GM12874 (cell line): ENCODE data around the gene NADK.

Experiments
- TF ChIP-seq, protein P1 (sequence below): IDR thresholded peaks from 2 replicates; pipeline ENCODE4 v1.5.1; 2011; ENCODE audit warnings: low read depth, mild to moderate bottlenecking, control low read depth, low read length, moderate library complexity; ENCODE audit not compliant: insufficient read depth

The NADK gene

DNA sequence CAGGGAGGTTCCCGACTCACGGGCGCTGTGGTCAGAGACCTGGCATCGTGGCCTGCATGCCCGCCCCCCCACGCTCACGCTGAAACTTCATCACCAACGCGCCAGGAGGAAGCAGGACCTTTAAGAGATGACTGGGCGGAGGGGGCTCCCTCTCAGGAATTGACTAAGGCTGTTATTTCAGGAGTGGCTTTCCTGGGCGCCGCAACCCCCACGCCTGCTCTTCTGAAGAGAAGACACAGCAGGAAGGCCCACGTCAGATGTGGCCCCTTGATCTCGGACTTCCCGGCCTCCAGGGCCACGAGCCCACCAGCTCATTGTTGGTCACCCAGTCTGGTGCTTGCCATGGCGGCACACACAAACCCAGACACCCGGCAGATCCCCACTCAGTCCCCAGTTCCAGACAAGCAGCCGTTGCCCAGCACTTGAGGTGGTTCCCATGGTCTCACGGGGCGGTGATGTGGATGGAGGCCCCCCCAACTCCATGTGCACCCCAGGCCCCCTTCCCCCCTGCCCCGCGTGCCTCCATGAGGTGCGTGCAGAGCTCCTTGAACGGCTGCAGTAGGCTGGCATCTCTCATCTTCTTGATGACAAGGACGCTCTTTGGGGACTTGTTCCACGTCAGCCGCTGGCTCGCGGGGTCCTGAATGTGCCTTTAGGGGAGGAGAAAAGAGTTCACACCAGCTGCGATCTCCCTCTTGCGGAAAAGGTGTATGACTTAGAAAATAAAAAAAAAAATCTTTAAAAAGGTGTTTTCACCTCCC lies 21.4 kb downstream of the NADK start:
- TF ChIP-seq, protein P1, sequence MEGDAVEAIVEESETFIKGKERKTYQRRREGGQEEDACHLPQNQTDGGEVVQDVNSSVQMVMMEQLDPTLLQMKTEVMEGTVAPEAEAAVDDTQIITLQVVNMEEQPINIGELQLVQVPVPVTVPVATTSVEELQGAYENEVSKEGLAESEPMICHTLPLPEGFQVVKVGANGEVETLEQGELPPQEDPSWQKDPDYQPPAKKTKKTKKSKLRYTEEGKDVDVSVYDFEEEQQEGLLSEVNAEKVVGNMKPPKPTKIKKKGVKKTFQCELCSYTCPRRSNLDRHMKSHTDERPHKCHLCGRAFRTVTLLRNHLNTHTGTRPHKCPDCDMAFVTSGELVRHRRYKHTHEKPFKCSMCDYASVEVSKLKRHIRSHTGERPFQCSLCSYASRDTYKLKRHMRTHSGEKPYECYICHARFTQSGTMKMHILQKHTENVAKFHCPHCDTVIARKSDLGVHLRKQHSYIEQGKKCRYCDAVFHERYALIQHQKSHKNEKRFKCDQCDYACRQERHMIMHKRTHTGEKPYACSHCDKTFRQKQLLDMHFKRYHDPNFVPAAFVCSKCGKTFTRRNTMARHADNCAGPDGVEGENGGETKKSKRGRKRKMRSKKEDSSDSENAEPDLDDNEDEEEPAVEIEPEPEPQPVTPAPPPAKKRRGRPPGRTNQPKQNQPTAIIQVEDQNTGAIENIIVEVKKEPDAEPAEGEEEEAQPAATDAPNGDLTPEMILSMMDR, result no peak

DNA sequence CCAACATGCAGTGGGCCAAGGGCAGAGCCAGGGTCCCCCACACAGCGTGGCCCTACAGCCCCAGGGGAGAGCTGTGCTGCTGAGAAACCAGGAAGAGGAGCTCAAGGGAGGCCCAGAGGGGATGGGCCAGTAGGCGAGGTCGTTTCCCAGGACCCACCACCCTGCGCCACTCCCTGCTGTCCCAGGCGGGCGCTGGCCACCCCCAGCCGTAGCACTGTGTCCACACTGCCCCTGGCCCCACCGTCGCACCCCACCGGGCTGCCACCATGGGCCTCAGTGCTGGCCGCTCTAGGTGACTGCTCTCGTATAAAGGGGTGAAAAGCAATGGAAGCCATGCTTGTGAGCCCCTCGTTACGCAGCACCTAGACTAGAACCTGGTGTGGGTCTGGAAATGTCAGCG lies 22.4 kb downstream of the NADK start:
- TF ChIP-seq, protein P1, result no peak

DNA sequence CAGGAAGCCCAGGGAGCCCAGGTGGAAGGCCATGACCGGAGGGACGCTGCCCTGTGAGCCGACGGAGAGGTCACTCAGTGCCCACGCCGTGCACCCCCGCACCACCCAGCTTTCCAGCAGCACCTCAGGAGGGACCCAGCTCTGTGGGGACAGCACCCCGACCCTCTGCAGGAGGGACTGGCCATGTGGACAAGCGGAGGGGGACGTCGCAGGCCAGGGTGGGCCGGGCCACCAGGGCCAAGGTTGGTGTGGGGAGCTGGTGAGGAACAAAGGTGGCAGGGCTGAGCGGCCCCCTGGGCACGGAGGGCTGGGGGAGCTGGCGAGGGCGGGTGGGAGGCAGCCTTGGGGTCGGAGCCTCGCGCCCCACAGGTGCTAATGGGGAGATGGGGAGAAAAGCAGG lies 22.8 kb downstream of the NADK start:
- TF ChIP-seq, protein P1, result no peak

DNA sequence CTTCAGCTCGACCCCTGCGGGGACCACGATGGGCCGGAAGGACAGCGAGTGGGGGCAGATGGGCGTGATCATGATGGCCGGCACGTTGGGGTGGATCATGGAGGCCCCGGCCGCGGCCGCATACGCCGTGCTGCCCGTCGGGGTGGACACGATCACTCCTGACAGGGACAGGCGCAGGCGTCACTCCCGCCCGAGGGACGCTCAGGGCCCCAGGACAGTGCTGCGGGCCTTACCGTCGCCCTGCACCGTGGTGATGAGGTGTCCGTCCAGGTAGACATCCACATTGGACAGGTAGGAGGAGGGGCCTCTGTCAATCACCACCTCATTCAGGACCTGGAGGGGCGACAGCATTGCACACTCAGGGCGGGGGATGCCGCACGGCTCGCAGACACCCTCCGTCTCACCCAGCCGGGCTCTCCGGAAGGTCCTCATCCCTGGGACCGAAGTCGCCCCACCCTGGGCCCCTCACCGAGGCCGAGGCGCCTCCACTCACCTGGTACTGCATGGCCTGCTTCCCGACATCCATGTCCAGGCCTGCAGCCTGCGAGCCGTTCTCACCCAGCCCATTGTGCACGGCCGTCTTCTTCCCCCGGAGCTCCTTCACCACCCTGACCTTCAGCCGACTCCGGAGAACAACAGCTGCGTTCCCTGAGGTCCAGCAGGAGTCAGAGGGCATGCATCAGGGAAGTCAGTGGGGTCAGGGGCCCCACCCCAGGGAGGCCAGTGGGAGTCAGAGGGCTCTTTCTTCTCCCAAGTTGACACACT lies 24.0 kb downstream of the NADK start:
- TF ChIP-seq, protein P1, result no peak

DNA sequence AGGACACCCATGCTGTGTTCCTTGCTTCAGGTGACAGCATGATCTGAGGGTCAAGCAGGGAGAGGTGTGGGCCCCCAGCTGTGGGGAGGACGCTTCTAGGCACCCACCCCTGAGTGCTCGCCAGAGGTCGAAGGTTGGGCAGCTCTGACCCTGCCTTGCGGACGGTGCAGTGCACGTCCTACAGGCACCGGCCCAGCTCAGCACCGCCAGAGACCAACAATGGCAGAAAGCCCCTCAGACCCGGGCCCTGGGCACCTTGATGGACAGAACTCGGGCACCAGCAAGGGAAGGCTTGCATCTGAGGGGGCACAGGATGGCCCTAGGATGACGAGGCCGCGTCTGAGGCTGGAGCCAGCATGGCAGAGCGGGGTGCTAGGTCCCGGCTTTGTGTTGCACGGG lies 24.7 kb downstream of the NADK start:
- TF ChIP-seq, protein P1, result no peak

DNA sequence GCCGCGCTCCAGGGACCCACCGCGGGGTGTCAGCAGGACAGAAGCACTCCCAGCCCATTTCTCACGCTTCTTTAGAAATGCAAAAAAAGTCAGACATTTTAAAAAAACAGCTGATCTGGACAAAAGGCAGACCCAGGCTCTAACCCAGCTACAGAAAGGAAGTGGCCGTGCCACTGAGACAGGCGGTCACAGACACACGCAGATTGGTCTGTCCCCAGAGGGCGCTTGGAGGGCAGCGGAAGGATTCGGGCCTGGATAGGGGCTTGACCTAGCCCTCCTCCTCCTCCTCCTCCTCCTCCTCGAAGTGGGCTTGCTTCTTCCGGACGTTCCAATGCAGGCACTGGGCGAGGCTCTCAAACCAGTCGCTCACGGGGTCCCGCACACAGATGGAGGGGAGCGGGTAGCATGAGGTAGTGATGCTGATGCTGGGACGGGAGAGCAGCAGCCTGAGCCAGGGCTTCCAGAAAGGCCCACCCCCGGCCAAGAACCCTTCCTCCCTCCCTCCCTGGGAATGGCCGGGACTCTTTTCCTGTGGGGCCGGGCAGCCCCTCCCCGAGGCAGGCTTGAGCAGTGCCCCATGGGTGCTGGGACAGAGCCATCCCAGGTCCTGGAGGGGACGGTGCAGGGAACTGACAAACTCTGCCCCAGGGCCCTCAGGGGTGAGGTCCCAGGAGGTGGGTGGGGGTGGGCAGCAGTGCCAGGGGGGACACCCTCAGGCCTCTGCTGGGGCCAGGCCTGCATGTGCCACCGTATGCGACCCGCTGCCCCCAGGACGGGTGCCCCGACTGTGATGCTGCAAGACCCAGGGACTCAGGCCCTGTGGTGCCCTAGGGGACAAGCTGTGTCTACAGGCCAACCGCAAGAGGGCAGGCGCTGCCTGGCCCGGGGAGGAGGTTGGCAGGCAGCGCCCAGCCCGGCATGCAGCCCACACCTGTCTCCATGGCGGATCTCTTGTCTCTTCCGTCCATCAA lies 25.3 kb downstream of the NADK start:
- TF ChIP-seq, protein P1, result no peak

GRCh38 chr1:1752190-1752589 lies 26.1 kb downstream of the NADK start:
- TF ChIP-seq, protein P1, result no peak
